GM21717 (cell line): Measurements from ENCODE around the gene PPP1R12B.
"Not testable (repeated sequence)": the region's sequence is repeated elsewhere in the genome, so short reads cannot be mapped to it uniquely, and the experiment has no call there.

Experiments
- ATAC-seq: cut with Tn5 transposase; IDR thresholded peaks from one replicate; pipeline ENCODE4 v1.9.1; 2021; ENCODE audit warnings: mild to moderate bottlenecking, moderate library complexity; ENCODE audit not compliant: unreplicated experiment

The PPP1R12B gene

GRCh38 chr1:202553560-202554038 is 205.1 kb downstream of the PPP1R12B start:
- ATAC-seq, result no peak

GRCh38 chr1:202554619-202555018 is 206.1 kb downstream of the PPP1R12B start:
- ATAC-seq, result not testable (repeated sequence)

GRCh38 chr1:202556037-202556436 is 207.5 kb downstream of the PPP1R12B start:
- not testable (repeated sequence) for ATAC-seq

GRCh38 chr1:202557662-202558061 is 209.2 kb downstream of the PPP1R12B start:
- ATAC-seq, result not testable (repeated sequence)

- no peak for ATAC-seq
Observed at GRCh38 chr1:202561240-202561639, 212.7 kb downstream of the PPP1R12B start.

DNA sequence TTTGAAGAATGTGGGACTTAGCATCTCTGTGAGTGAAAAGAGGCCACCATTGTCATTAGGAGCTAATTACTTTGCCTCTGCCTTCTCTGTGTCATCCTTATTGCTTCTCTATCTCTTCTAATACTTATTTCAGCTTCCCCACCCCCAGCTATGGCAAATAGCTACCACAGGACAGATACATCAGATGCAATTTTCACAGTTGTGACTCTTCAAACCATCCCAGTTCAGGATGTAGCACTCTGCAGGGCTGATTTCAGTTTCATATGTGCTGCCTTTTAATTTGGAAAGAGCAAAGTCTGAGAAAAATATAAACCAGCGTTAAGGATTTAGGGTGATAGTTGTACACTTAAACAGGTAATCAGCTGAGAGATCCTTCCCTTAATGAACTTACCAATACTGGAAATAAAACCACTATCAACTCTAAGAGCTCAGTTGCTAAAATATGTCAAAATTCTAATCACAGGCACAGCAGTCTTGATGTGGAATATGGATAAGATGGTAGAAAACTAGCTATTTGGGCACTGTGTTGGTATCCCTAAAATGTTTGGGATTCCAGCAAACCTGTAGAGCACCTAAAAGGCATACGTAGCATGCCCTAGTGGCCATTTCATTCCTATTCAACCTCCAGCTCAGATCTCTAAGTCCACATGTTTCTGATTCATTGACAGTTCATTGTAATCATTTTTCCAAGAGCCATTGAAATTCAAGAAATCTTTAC is 213.4 kb downstream of the PPP1R12B start:
- ATAC-seq, result no peak

DNA sequence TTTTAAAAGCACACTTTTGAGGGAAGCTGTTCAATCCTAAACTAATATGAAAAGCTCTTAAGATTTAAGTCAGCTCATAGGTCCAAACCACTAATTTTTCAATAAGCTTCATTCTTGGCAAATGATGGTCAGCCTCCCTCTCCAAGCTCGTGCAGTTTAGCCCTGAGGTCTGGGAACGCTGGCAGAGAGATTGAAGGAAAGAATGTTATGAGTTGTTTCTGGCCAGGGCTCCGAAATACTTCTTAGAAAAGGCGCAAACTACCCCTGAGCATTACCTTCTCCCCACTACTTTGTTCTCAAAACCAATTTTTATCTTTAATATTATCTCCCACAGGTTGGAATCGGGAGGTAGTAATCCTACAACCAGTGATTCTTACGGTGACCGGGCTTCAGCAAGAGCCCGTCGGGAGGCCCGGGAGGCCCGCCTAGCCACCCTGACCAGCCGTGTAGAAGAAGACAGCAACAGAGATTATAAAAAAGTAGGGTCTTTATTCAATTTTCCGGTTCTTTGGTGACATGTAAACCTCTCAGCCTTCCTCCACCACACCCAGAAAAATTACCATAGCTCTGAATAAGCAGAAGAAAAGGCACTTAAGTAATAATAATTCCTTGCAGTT is 214.1 kb downstream of the PPP1R12B start:
- no peak for ATAC-seq

- no peak for ATAC-seq
Observed at GRCh38 chr1:202563818-202564217, 215.3 kb downstream of the PPP1R12B start.

GRCh38 chr1:202564958-202565495 is 216.5 kb downstream of the PPP1R12B start:
- no peak for ATAC-seq

DNA sequence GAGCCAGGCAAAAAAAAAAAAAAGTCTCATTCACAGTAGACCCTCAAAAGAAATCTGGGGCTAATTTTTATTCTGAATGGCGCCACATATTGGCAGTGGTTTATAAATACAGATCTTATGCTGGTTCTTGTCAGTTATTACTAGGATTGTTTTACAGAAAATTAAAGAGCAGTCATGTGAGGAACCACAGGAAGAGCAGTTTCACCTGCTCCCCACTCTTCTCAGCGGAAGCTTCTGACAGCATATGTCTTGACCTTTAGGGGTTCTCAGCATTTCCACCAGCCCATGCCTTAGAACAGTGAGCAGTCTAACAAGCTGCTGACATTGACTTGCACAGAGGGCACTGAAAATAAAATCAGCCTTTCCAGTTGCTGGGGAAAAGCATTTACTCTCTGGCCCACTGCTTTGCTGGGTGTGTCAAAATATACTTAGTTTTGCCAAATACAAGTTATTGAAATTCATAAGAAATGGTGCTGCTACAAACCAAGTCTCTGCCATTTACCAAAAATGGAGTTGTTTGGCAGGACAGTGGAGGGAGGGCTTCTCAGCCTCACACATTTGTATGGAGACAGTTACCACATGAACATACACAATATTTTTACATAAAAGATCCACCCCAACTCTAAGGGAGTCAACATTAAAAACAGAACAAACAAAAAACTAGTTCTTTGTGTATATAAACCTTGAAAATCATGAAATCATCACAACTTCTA is 217.5 kb downstream of the PPP1R12B start:
- peak; percentile 70 for ATAC-seq

- no peak for ATAC-seq
Observed at GRCh38 chr1:202567738-202568137, 219.2 kb downstream of the PPP1R12B start.

DNA sequence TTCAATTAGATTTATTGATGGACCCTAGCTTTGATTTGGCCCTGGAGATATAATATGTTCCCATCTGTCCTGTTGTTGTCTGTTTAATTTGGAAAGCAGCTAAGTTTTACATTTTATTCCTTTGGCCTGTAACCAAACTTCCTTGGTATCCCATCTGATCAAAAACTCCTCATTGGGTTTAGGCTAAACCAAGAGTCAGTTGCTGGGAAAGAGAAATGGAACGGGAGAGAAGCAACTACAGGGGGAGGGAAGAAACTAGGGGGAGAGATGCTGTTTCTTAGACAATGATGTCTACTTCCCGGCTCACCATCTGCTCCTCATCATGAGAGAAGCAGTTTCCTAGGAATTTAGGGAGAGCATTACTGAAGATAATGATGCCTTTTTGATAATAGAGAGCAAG is 219.9 kb downstream of the PPP1R12B start:
- ATAC-seq, result no peak

DNA sequence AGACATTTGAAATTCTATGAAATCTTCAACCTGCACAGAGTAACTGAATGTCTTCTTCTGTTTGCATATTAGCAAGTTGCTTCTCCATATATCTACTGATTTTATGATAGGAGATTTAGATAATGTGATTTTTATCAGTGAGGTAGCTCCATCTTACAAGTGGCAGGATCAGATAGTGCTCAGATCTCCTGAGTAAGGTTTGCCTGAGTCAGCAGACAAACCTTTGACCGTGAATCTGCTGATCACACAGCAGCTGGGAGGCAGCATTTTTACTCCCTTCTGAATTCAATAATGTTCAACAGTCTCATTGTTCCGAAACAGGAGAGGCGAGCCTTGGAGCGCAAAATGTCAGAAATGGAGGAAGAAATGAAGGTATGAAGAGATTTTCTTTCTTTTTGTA is 220.3 kb downstream of the PPP1R12B start:
- ATAC-seq, result no peak

GRCh38 chr1:202569393-202570322 is 221.2 kb downstream of the PPP1R12B start:
- ATAC-seq, result no peak

DNA sequence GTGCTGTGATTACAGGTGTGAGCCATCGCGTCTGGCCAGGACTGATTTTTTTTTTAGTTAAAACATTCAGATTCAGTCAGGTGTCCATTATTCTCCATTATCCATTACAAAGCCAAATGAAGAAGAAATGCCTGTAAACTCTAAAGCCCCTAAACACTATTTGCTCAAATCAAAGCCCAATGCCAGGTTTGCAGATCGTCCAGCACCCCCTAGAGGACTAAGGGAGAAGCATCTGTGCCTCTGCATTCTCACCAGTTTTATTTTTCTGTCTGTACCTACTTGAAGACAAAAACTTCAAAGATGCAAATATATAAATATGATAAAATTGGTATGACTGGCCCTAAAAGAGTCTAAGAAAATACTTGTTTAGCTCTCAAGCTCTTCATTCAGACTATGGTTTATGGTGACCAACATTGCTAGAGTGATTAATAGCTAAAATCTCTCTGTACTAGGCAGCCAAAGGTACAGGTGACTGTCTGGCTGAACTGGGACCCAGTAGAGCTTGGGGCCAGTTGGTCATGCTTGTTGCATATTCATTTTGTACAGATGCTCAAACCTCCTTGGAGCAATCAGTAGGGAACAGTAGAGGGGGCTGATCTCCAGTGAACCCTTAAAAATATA is 223.3 kb downstream of the PPP1R12B start:
- ATAC-seq, result no peak

DNA sequence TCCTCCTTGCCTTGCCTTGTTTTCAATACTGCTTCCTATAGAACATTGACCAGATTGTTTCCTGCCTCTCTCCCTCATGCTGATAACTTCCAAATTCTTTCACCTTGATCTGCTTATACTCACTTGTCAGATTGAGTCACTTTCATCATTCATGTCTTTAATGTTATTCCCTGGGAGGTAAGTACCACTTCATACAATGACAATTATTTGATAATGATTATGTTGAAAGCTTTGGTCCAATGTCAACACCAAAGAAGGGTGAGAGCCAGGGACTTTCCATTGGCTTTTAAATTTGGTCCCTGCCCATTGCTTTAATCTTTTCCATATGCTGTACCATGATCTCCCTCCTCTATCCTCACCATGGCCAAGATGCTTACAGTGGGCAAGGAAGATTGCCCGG is 224.4 kb downstream of the PPP1R12B start:
- ATAC-seq, result no peak

DNA sequence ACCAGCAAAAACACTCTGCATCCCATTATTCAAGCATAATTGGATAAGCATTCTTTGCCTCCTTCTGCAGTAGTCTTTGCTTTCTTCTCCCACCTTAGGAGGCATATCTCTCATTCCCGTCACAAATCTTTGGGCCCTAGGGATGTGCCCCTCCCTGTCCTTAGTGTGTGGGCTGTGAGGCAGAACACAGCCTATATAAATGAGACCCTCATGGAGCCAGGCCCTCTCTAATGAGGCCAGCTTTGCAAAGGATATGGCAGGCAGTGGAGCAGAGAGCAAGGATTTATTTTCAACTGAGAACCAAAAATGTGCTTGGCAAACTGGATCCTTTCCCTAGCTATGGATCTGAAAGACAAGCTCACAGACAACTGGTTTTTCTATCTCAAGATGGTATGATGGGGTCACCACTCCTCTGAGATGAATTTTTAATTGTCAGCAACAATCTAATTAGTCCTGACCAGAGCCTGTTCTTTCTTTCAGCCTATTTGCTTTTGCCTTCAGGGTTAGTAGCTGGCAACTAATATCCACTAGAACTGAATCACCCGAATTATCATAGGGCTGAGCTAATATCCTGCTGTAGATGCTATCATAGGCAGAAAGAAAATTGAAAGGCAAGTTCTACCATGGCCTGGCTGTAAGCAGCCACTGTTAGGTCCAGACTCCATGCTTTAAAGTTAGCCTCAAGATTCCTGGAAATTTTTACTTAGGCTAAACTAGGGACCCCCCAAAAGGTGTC is 227.6 kb downstream of the PPP1R12B start:
- no peak for ATAC-seq

DNA sequence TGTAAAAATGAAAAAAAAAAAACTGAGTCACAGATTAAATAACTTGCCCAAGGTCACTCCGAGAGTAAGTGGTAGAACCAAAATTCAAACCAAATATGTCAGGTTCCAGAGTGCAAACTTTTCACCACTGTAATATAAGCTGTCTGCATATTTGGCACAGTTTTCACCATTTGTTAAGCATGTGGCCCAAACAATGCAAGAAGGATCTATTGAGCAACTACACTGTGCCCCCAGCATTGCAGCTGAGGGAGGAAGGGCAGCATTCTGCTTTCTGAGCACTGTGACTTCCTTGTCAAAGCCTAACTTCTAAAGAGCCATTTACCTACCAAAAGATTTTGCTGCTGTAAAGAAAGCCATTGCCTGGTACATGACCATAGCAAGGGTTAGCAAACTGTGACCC is 228.3 kb downstream of the PPP1R12B start:
- ATAC-seq, result no peak

- no peak for ATAC-seq
Observed at GRCh38 chr1:202577381-202577780, 228.9 kb downstream of the PPP1R12B start.
